Measurements from ENCODE around the gene CYLD.

Gene CYLD

DNA sequence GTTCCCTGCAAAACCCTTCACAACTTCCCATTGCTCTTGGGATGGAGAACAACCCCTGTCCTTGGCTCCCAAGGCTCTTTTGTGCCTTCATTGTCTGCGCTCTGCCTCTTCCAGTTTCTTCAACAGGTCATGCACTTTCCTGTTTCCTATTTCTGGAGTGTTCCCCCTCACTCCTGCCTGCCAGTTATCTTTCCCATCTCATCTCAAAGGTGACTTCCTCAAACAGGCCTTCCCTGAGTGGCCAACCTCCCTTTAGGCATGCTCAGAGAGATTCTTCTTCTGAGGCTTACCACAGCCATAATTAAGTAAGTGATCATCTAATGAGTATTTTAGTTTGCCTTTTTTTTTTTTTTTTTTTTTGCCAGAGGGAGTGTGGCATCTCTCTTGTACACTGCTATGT lies 2.9 kb upstream of the CYLD start:
- no peak for DNase-seq (ENCODE audit: low read depth in 2 of 2)

GRCh38 chr16:50740736-50741135 lies 1.1 kb upstream of the CYLD start:
- no peak for DNase-seq (ENCODE audit: low read depth in 2 of 2)

GRCh38 chr16:50741225-50741780 lies 583 bp upstream of the CYLD start:
- no peak for DNase-seq (ENCODE audit: low read depth in 2 of 2)

DNA sequence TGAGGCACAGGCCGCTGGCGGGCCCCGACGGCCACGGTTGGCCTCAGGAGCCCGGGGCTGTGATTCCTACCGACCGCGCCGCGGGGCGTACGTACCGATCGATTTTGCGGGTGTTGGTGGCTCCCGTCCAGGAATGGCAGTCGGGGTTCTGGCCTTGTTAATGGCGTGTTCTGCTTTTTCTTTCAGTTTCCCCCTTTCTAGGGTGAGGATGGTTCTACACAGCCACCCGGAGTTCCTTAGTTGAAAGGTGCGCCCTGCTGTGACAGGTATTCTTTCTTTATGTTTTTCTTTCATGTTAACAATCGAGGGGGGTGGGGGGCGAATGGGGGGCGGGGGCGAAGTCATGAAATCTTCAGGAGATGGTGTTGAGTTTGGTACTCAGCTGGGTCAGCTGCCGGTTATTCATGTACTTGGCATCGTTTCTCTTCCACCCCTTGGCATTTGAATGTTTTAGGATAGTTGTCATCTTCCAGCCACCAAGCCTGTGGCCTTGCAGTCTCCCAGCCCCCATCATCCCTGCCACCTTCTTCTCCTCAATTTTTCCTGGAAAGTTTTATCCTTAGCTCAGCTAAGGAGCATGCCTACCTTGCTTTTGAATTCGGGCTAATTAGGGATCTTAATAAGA lies 802 bp downstream of the CYLD start:
- peak in 1 of 2 donors; percentile 19 for DNase-seq (ENCODE audit: low read depth in 2 of 2)

DNA sequence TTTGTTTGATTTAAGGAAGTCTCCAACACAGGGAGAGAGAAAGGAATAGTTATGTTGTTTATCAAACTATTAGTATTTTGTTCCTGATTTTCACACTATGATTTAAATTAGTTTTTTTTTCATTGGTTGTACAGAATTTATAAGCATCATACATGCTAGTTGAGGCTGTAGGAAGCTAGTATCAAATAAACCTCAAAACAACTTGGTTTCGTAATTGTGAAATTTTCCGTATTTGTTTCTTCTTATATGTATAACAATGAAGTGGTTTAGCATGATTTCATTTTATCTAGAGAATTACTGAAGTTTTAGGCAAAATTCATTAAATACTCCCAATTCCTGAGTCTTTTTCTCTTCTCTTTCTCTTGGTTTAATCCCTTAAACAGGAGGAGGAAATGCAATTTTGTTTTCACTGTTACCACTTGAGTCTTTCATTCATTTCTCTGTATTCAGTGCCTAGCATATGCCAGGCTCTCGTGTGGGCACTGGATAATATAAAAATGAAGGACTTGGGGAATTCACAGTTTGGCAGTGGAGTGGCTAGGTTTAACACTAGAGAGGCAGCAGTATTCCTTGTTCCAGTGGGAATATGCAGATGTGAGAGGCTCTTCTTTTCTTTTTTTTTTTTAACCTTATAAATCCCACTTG lies 1.8 kb downstream of the CYLD start:
- no peak for DNase-seq (ENCODE audit: low read depth in 2 of 2)

DNA sequence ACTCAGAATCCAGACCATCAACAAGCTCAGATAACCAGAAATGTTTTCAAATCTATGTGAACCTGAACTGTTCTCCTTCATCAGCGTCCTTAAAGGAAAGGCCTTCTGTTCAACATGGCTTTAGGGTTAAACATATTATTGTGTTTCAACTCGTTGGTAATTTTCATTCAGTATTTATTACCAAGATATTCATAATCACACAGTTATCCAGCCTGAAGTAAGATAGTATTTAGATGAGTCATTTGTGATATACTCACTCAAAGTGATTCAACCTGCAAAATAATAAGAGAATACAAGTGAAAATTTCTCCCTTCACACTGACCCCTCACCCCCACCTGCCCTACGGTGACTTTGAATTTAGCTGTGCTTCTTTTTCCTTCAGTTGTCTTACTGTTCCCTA lies 3.0 kb downstream of the CYLD start:
- DNase-seq (ENCODE audit: low read depth in 2 of 2), result no peak

DNA sequence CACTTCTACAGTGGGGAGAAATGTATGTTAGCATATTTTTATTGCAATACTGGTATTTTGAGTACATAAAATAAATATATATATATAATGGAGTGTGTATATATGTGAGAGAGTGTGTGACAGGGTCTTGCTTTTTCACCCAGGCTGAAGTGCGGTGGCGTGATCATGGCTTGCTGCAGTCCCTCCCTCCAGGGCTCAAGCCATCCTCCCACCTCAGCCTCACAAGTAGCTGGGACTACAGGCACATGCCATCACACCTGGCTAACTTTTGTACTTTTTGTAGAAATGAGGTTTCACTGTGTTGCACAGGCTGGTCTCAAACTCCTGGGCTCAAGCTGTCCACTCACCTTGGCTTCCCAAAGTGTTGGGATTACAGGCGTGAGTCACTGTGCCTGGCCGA lies 4.1 kb downstream of the CYLD start:
- no peak for DNase-seq (ENCODE audit: low read depth in 2 of 2)

DNA sequence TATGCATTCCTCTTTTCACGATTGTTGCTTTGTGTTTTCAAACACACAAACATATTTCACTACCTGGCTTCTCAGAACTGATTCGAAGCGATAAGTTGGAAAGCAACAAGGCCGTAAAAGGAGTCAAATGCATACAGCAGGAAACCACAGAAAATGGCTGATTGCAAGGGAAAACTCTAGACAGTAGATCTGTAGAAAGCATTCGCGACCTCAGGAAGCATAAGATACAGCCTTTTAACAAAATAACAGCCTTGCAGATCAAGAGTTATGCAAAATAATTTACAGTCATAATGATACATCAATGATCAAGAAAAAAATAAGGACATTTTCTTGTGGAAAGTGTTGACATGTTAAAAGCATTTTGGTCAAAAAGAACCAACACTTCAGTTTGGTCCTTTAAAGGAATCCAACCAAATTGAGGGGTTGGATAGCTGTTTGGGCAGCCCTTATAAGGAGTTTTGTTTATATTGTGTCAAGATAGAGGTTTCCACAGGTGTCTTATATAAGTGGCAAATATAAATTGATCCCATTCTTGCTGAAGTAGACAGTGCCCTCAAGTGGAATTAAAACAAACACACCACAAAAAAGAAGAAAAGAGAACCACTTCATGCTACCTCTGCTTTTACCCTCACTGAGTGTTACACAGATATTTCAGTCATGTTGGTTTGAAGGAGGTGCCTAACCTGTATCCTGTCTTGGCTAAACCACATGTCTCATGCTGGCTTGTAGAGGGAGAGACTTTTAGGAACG lies 5.5 kb downstream of the CYLD start:
- no peak for DNase-seq (ENCODE audit: low read depth in 2 of 2)

DNA sequence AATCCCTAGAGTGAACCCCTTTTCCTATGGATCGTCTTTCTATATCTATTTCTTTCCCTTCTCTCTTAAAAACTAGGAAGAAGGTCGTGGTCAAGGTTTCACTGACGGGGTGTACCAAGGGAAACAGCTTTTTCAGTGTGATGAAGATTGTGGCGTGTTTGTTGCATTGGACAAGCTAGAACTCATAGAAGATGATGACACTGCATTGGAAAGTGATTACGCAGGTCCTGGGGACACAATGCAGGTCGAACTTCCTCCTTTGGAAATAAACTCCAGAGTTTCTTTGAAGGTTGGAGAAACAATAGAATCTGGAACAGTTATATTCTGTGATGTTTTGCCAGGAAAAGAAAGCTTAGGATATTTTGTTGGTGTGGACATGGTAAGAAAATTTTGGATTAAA lies 9.6 kb downstream of the CYLD start:
- no peak for DNase-seq (ENCODE audit: low read depth in 2 of 2)

- no peak for DNase-seq (ENCODE audit: low read depth in 2 of 2)
Measured at GRCh38 chr16:50752471-50753235, 10.8 kb downstream of the CYLD start.

DNA sequence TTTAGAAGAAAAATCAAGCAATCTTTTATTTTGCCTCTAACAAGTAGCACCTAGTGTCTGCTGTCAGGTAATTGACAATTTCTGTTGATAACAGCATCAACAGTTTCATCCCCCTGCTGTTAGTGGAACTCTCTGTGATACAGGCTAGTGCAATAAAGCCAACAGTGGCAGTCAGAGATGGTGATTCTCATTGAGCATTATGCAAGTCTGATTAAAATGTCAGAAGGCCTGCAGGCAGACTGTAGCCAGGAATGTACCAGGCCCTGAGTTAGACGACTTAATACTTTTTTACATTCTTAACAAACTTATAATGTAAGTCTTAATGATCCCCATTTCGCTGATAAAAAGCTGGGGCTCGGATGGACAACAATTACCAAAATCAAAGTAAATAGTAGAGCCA lies 14.6 kb downstream of the CYLD start:
- DNase-seq (ENCODE audit: low read depth in 2 of 2), result no peak

GRCh38 chr16:50761267-50761666 lies 19.4 kb downstream of the CYLD start:
- DNase-seq (ENCODE audit: low read depth in 2 of 2), result no peak

GRCh38 chr16:50762241-50762640 lies 20.4 kb downstream of the CYLD start:
- no peak for DNase-seq (ENCODE audit: low read depth in 2 of 2)

DNA sequence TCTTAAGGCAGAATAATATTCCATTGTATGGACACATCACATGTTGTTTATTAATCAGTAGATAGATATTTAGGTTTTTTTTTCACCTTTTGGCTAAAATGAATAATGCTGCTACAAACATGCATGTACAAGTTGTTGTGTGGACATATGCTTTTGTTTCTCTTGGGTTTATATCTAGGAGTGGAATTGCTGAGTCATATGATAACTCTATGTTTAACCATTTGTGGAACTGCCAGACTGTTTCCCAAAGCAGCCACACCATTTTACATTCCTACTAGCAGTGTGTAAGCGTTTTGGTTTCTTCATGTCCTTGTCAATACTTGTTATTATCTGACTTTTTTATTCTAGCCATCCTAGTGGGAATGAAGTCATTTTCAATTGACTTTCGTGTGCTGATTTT lies 21.3 kb downstream of the CYLD start:
- DNase-seq (ENCODE audit: low read depth in 2 of 2), result no peak

DNA sequence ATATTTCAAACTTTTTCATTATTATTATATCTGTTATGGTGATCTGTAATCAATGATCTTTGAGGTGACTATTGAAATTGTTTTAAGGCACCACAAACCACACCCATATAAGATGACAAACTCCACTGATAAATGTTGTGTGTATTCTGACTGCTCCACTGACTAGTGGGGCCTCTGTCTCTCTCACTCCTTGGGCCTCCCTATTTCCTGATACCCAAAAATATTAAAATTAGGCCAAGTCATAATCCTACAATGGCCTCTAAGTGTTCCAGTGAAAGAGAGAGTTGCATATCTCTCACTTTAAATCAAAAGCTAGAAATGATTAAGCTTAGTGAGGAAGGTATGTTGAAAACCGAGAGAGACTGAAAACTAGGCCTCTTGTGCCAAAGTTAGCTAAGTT lies 23.4 kb downstream of the CYLD start:
- no peak for DNase-seq (ENCODE audit: low read depth in 2 of 2)

DNA sequence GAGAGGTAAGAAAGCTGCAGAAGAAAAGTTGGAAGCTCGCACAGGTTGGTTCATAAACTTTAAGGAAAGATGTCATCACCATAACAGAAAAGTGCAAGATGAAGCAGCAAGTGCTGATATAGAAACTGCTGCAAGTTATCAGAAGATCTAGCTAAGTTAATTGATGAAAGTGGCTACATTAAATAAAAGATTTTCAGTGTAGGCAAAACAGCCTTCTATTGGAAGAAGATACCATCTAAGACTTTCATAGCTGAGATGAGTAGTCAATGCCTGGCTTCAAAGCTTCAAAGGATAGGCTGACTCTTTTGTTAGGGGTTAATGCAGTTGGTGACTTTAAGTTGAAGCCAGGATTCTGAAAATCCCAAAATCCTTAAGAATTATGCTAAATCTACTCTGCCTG lies 24.0 kb downstream of the CYLD start:
- no peak for DNase-seq (ENCODE audit: low read depth in 2 of 2)

DNA sequence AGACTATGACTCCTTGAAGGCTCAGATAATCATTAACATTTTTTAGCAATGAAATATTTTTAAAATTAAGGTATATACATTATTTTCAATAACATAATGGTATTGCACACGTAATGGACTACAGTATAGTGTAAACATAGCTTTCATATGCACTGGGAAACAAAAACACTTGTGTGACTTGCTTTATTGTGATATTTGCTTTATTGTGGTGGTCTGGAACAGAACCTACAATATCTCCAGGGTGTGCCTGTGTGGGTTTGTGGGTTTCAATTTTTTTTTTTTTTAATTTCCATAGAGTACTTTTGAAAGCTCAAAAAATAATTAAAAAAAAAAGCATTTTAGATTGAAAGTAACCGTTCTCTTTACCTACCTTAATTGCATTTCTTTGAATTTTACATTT lies 25.3 kb downstream of the CYLD start:
- no peak for DNase-seq (ENCODE audit: low read depth in 2 of 2)

GRCh38 chr16:50771366-50771765 lies 29.5 kb downstream of the CYLD start:
- no peak for DNase-seq (ENCODE audit: low read depth in 2 of 2)

DNA sequence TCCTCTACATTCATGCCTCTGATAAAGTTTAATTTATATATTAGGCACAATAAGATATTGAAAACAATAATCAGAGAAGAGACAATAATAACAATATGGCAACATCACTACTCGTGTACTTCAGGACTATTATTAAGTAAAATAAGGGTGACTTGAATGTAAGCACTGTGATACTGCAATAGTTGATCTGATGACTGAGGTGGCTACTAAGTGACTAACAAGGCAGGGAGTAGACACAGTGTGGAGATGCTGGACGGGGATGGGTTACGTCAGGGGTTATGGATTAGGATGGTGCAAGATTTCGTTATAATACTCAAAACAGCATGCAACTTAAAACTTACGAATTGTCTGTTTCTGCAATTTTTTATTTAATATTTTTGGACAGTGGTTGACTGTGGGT lies 32.5 kb downstream of the CYLD start:
- no peak for DNase-seq (ENCODE audit: low read depth in 2 of 2)

DNA sequence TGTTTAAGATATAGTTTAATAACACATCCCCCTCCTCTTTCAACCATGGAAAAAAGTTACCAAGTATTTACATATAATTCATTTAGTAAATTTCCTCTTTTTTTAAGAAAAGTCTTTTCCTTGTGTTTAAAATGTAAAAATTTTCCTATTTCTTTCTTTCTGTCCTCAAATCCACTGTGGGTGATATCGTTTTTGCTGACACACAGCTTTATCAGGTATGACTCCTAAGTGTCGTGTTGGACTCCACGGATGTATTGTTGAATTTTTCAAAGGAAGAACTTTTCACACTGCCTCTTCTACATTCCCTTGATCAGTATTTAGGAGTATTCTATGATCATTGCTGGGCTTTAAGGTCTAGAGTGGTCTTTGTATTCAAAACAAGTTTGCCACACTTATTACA lies 33.1 kb downstream of the CYLD start:
- no peak for DNase-seq (ENCODE audit: low read depth in 2 of 2)

DNA sequence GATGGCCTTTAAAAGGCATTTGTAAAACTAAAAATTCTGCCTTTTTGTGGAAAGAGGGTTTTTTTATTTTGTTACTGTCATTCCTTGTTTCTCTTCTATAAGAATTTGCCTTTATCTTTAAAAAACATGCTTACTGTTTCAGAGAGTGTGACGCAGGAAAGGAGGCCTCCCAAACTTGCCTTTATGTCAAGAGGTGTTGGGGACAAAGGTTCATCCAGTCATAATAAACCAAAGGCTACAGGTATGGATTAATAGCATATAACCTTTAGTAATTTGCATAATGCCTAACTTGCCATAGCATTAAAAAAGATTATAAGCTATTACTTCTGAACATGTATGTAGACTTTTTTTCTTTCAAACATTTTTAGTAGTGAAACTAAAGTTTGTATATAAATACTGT lies 34.2 kb downstream of the CYLD start:
- DNase-seq (ENCODE audit: low read depth in 2 of 2), result no peak

Data from stimulated activated CD8-positive, alpha-beta memory T cell treated with anti-CD3 and anti-CD28 coated beads, Interleukin-15, amount 100 ng/mL, for 4 hours (primary cell).